K562 (cell line): ENCODE results near the gene CAPN3. TPM values are rescaled to one million over a fixed set of nuclear protein-coding genes. Genes with fewer than 3 reads are reported as not detected.

Source experiments
- ATAC-seq: fragments of 200-7000 bp; cut with Tn5 transposase; 3 replicates; pipeline ENCODE4 v1.9.1; 2020; ENCODE audit warnings: moderate library complexity
- BruUV-seq: library from RNA; stranded (reverse); fragments of 400-500 nt; replicated peaks from 2 replicates; lab custom pipeline; 2021; lab: Mats Ljungman, UMichigan
- CTCF ChIA-PET: fragments of 300-600 bp; formaldehyde crosslinking; extraction: SDS; loops from one replicate; lab custom pipeline; 2021; ENCODE audit warnings: low intra/inter-chr PET ratio; lab: Yijun Ruan, JAX
- POLR2A ChIA-PET: fragments of 300-600, 350-650 bp; sonication (Branson Sonifier 250); formaldehyde crosslinking; extraction: SDS; loops from one replicate; lab custom pipeline; 2021; ENCODE audit warnings: antibody characterized with exemption, inconsistent platforms; lab: Yijun Ruan, JAX
- DNase-seq, 4 experiments: peaks; one replicate each; pipeline versions ENCODE4 v3.0.0 to v3.0.0-alpha.2; 2011 to 2018; ENCODE audit warnings: low spot score in 3 of 4, mixed read lengths in 3 of 4; ENCODE audit errors: extremely low read depth in 1 of 4
- FAIRE-seq: peaks from 2 replicates; lab custom pipeline; 2011; peaks lifted over from hg19 to GRCh38; lab: Jason Lieb, UNC
- H2AFZ ChIP-seq: 2 replicates; pipeline ENCODE4 v1.6.0; 2011; ENCODE audit warnings: low read depth, low read length, control low read depth, inconsistent platforms
- H3K27ac ChIP-seq: fragments of 200-600 bp; 3 replicates; pipeline ENCODE4 v1.8.0; 2011; ENCODE audit warnings: low read depth, mild to moderate bottlenecking, control low read depth, inconsistent platforms, low read length, moderate library complexity, mixed read lengths; ENCODE audit errors: extremely low read depth
- H3K27me3 ChIP-seq, 2 experiments: fragments of 300-600 bp in 1 of 2; 2 replicates in 1 of 2; 3 replicates in 1 of 2; pipeline versions ENCODE4 v1.6.0 to v1.8.0; 2011; ENCODE audit warnings: inconsistent platforms in 2 of 2, low read length in 2 of 2, mild to moderate bottlenecking in 1 of 2, mixed read lengths in 1 of 2, moderate library complexity in 1 of 2; ENCODE audit not compliant: control insufficient read depth in 2 of 2, insufficient read depth in 2 of 2
- H3K36me3 ChIP-seq: fragments of 300-600 bp; 3 replicates; pipeline ENCODE4 v1.8.0; 2011; ENCODE audit warnings: mild to moderate bottlenecking, low read length, inconsistent platforms; ENCODE audit not compliant: control insufficient read depth, insufficient read depth
- H3K4me1 ChIP-seq, 2 experiments: fragments of 200-600 bp in 1 of 2; replicated peaks in 1 of 2; 2 replicates in 1 of 2; 3 replicates in 1 of 2; pipeline versions ENCODE4 v1.5.1 to v1.8.0; 2011; ENCODE audit warnings: inconsistent platforms in 2 of 2, low read length in 2 of 2, mild to moderate bottlenecking in 1 of 2, mixed read lengths in 1 of 2, moderate library complexity in 1 of 2; ENCODE audit not compliant: control insufficient read depth in 2 of 2, insufficient read depth in 2 of 2
- H3K4me2 ChIP-seq: 2 replicates; pipeline ENCODE4 v1.6.1; 2011; ENCODE audit warnings: low read length, control low read depth, inconsistent platforms, mixed read lengths; ENCODE audit not compliant: insufficient read depth
- H3K4me3 ChIP-seq: fragments of 200-600 bp; sonication (generic), shearing (Covaris generic); 2 replicates; pipeline ENCODE4 v1.5.1; 2016; ENCODE audit warnings: control low read depth, inconsistent platforms
- H3K79me2 ChIP-seq: fragments of 200-600 bp; 3 replicates; pipeline ENCODE4 v1.8.0; 2011; ENCODE audit warnings: low read length, inconsistent platforms; ENCODE audit not compliant: control insufficient read depth, insufficient read depth
- H3K9ac ChIP-seq, 2 experiments: 2 replicates each; pipeline versions ENCODE4 v1.6.0 to v1.6.1; 2011; ENCODE audit warnings: low read depth in 2 of 2, low read length in 2 of 2, control low read depth in 1 of 2, inconsistent platforms in 1 of 2, mild to moderate bottlenecking in 1 of 2, mixed read lengths in 1 of 2; ENCODE audit not compliant: insufficient read depth in 1 of 2
- H3K9me1 ChIP-seq: one replicate; pipeline ENCODE4 v1.6.0; 2011; ENCODE audit warnings: inconsistent platforms, mild to moderate bottlenecking, low read length, moderate library complexity; ENCODE audit not compliant: control insufficient read depth, insufficient read depth
- H3K9me3 ChIP-seq: replicated peaks from 2 replicates; pipeline ENCODE4 v1.5.1; 2011; ENCODE audit warnings: low read depth, low read length, inconsistent platforms; ENCODE audit not compliant: control insufficient read depth, insufficient read depth
- H4K20me1 ChIP-seq: replicated peaks from 2 replicates; pipeline ENCODE4 v1.6.1; 2011; ENCODE audit warnings: low read length, inconsistent platforms, mixed read lengths; ENCODE audit not compliant: control insufficient read depth, insufficient read depth
- ATF7 ChIP-seq: fragments of 450-650 bp; IDR thresholded peaks from 2 replicates; pipeline ENCODE4 v1.7.1; 2014; ENCODE audit warnings: mild to moderate bottlenecking, moderate library complexity
- DPF2 ChIP-seq: fragments of 450-650 bp; IDR thresholded peaks from 2 replicates; pipeline ENCODE4 v1.6.1; 2016
- NFE2L1 ChIP-seq: fragments of 450-650 bp; IDR thresholded peaks from 2 replicates; pipeline ENCODE4 v1.6.1; 2016; ENCODE audit warnings: missing genetic modification characterization, low read depth, mild to moderate bottlenecking, missing compliant biosample characterization, moderate library complexity, borderline replicate concordance
- PRDM10 ChIP-seq: fragments of 450-650 bp; IDR thresholded peaks from 2 replicates; pipeline ENCODE4 v1.6.1; 2018; ENCODE audit not compliant: partially characterized antibody
- RAD21 ChIP-seq, 2 experiments: fragments of 250-450 bp in 1 of 2; fragments of 450-650 bp in 1 of 2; sonication (Bioruptor Pico) in 1 of 2; formaldehyde crosslinking in 1 of 2; IDR thresholded peaks in 1 of 2; conservative IDR thresholded peaks in 1 of 2; 2 replicates each; pipeline versions ENCODE4 v1.4.0 to v1.8.0; 2020 to 2022; ENCODE audit warnings: mild to moderate bottlenecking in 2 of 2, moderate library complexity in 1 of 2
- SMC3 ChIP-seq: conservative IDR thresholded peaks from 2 replicates; pipeline ENCODE4 v1.6.1; 2011; ENCODE audit warnings: low read depth, low read length, improper control_type of control experiment; ENCODE audit not compliant: insufficient read depth
- ZNF316 ChIP-seq: fragments of 450-650 bp; IDR thresholded peaks from 2 replicates; pipeline ENCODE4 v1.6.1; 2016
- WGBS: fragments of 100-300 bp; shearing (Covaris generic); methylation state at CpG from one replicate; pipeline ENCODE4 v1.1.6; 2016; ENCODE audit warnings: low coverage, mixed read lengths; ENCODE audit not compliant: insufficient coverage; ENCODE audit errors: missing lambda C conversion rate; 5-methylcytosine and 5-hydroxymethylcytosine counted together
- in situ Hi-C: fragments of 300-500 bp; cut with MboI; formaldehyde crosslinking; loops from 4 replicates; pipeline ENCODE4 v1.15.0; 2018; ENCODE audit warnings: inconsistent platforms, mixed read lengths
- intact Hi-C: fragments of 100-400 bp; cut with micrococcal nuclease; formaldehyde crosslinking; loops from 2 replicates; pipeline ENCODE4 v1.14.2; 2022
- polyA plus RNA-seq, 8 experiments: library from polyadenylated mRNA; depleted of rRNA in 4 of 8; stranded (reverse) in 5 of 8; unstranded in 3 of 8; fragments of >200 nt; fragmentation: Nextera tagmentation in 2 of 8; fragmentation: Illumina TruSeq in 1 of 8; extraction: Ambion mirVana in 2 of 8; extraction: Trizol in 1 of 8; gene quantifications; 2 replicates each; pipeline versions ENCODE4 v1.2.1 to v1.2.3, GENCODE V29; 2011 to 2014; ENCODE audit warnings: inconsistent platforms in 1 of 8, missing spikeins in 1 of 8
- total RNA-seq, 7 experiments: library from RNA; depleted of rRNA in 6 of 7; stranded (reverse); fragments of >200 nt in 6 of 7; fragmentation: Illumina TruSeq in 2 of 7; extraction: Trizol in 2 of 7; gene quantifications; 2 replicates each; pipeline versions ENCODE4 v1.2.1 to v1.2.3, GENCODE V29; 2011 to 2021; ENCODE audit warnings: low replicate concordance in 1 of 7
- TF ChIP-seq, protein P1 (sequence below): fragments of 250-450 bp; sonication (Bioruptor Pico); IDR thresholded peaks from 2 replicates; pipeline ENCODE4 v1.5.0; 2022; ENCODE audit warnings: mild to moderate bottlenecking

Gene CAPN3
- total and polyA plus RNA-seq, 9 of the 15 experiments (the other 6 are each of a cell fraction or from before 2014, with no cell fraction given) = 0.03 to 0.34 (median 0.20) TPM; not detected in 2

GRCh38 chr15:42371096-42371495 is 11.8 kb downstream of the CAPN3 start:
- Histone ChIP-seq H3K36me3 (no peaks in the 10 kb centered on the region), H4K20me1 (no peaks in the 10 kb centered on the region), H3K9me1 (no peaks in the 10 kb centered on the region), H3K79me2 (no peaks in the 10 kb centered on the region), H3K4me2 (no peak overlapping the region), H3K4me1 (no peaks in the 10 kb centered on the region), H3K9ac (no peak overlapping the region), H3K9me3 (no peaks in the 10 kb centered on the region), H2AFZ (peak overlapping the region; percentile 53), H3K4me3 (no peak overlapping the region), H3K27ac (no peak overlapping the region), H3K27me3 (no peaks in the 10 kb centered on the region; a peak in 1 of 5 replicates)
- WGBS = 6% methylated on average over 2 of the region's 2 CpGs
- intact Hi-C loops (no loop called here), in situ Hi-C loops (no loop called here)
- ChIA-PET CTCF (no interaction called here), POLR2A (no interaction called here)
- ATAC-seq (peak; percentile 87), FAIRE-seq (peak; percentile 11), DNase-seq (peak; percentile 50 to 61 (median 55))
- no TSS peak for BruUV-seq
- TF ChIP-seq DPF2 = 0 out of 2 replicates have a peak, but pooled peaks have one; percentile 29
- 0 out of 2 replicates have a peak, but pooled peaks have one; percentile 13 for TF ChIP-seq ATF7
- TF ChIP-seq, protein P1, sequence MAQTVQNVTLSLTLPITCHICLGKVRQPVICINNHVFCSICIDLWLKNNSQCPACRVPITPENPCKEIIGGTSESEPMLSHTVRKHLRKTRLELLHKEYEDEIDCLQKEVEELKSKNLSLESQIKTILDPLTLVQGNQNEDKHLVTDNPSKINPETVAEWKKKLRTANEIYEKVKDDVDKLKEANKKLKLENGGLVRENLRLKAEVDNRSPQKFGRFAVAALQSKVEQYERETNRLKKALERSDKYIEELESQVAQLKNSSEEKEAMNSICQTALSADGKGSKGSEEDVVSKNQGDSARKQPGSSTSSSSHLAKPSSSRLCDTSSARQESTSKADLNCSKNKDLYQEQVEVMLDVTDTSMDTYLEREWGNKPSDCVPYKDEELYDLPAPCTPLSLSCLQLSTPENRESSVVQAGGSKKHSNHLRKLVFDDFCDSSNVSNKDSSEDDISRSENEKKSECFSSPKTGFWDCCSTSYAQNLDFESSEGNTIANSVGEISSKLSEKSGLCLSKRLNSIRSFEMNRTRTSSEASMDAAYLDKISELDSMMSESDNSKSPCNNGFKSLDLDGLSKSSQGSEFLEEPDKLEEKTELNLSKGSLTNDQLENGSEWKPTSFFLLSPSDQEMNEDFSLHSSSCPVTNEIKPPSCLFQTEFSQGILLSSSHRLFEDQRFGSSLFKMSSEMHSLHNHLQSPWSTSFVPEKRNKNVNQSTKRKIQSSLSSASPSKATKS (CRISPR knock-in tag) = no peak
- peak; percentile 94 for TF ChIP-seq NFE2L1 (tag)
- peak in 1 of 2 experiments; percentile 50; a peak in 2 of 4 replicates for TF ChIP-seq RAD21 (CRISPR knock-in tag; conservative IDR thresholded peaks at IDR 0.05 in 1 of 2, IDR thresholded peaks at IDR 0.05 in 1 of 2)
- peak; percentile 99 for TF ChIP-seq ZNF316
- no peak for TF ChIP-seq PRDM10
- 0 out of 2 replicates have a peak, but pooled peaks have one; percentile 14 for TF ChIP-seq SMC3
